Small intestine (tissue), 16 donors: ENCODE results near the gene ARL6IP1. TPM values are rescaled to one million over a fixed set of nuclear protein-coding genes. Genes with fewer than 3 reads are reported as not detected.

Source experiments
- DNase-seq, 2 donors: peaks; one replicate each; pipeline versions ENCODE4 v3.0.0 to v3.0.0-alpha.2; 2013
- FAIRE-seq: peaks from 2 replicates; lab custom pipeline; 2012; peaks lifted over from hg19 to GRCh38; lab: Jason Lieb, UNC
- H3K27ac ChIP-seq, 3 donors: one replicate each; pipeline ENCODE4 v1.5.1; 2013; ENCODE audit warnings: low read length in 2 of 3, mild to moderate bottlenecking in 2 of 3, control low read depth in 1 of 3, inconsistent platforms in 1 of 3, low read depth in 1 of 3, moderate library complexity in 1 of 3
- H3K27me3 ChIP-seq, 3 donors: one replicate each; pipeline ENCODE4 v1.6.1; 2013; ENCODE audit warnings: low read length in 3 of 3, inconsistent platforms in 1 of 3; ENCODE audit not compliant: control insufficient read depth in 3 of 3, insufficient read depth in 3 of 3
- H3K36me3 ChIP-seq, 3 donors: one replicate each; pipeline ENCODE4 v1.6.1; 2013; ENCODE audit warnings: low read length in 3 of 3, inconsistent platforms in 1 of 3, low read depth in 1 of 3, mild to moderate bottlenecking in 1 of 3, moderate library complexity in 1 of 3; ENCODE audit not compliant: control insufficient read depth in 3 of 3, insufficient read depth in 2 of 3
- H3K4me1 ChIP-seq, 3 donors: one replicate each; pipeline ENCODE4 v1.6.1; 2013; ENCODE audit warnings: low read length in 2 of 3, inconsistent platforms in 1 of 3, low read depth in 1 of 3, mild to moderate bottlenecking in 1 of 3, moderate library complexity in 1 of 3; ENCODE audit not compliant: control insufficient read depth in 3 of 3, insufficient read depth in 2 of 3
- H3K4me3 ChIP-seq, 3 donors: one replicate each; pipeline ENCODE4 v1.5.1; 2013; ENCODE audit warnings: low read length in 3 of 3, control low read depth in 1 of 3, inconsistent platforms in 1 of 3, low read depth in 1 of 3, mild to moderate bottlenecking in 1 of 3, moderate library complexity in 1 of 3
- H3K9me3 ChIP-seq, 2 donors: one replicate each; pipeline ENCODE4 v1.6.1; 2013; ENCODE audit warnings: low read depth in 1 of 2, low read length in 1 of 2; ENCODE audit not compliant: control insufficient read depth in 2 of 2, insufficient read depth in 1 of 2
- WGBS, 3 donors: extraction: QIAGEN DNeasy Blood & Tissue Kit; methylation state at CpG; one replicate each; pipeline ENCODE4 v1.1.7; 2013; 5-methylcytosine and 5-hydroxymethylcytosine counted together
- long read RNA-seq, 10 donors: transcript quantifications; one replicate each; lab custom pipeline, GENCODE V29; 2026
- polyA plus RNA-seq, 4 donors: library from polyadenylated mRNA; stranded (reverse) in 3 of 4; unstranded in 1 of 4; fragments of 200-250 nt in 3 of 4; fragments of 120-200 nt in 1 of 4; gene quantifications; one replicate each; pipeline versions ENCODE4 v1.2.1 to v1.2.3, GENCODE V29; 2013
- donor health status: healthy with polysubstance abuse.
- donor health status: control.
- donor health status: control.
- donor health status: Bipolar disorder and iron deficiency.
- donor health status: healthy.

The ARL6IP1 gene
- polyA plus RNA-seq = 100 to 1,000 TPM in 2 of 4 donors, 10 to 100 TPM in 2; 45.7 to 230 (median 135) TPM
- long read RNA-seq, donor 1 = 0 reads
- long read RNA-seq, donor 2, transcript ARL6IP1-201 (6 exons, 2,409 nt) = major isoform, 57 of 68 reads
- long read RNA-seq, donor 2, partial matches to known transcripts = 5 of 68 reads
- long read RNA-seq, donor 2, other reads (novel, unspliced or antisense) = 0 of 68 reads
- long read RNA-seq, donor 3, transcript ARL6IP1-201 (6 exons, 2,409 nt) = major isoform, 123 of 150 reads
- long read RNA-seq, donor 3, partial matches to known transcripts = 19 of 150 reads
- long read RNA-seq, donor 3, other reads (novel, unspliced or antisense) = 0 of 150 reads
- long read RNA-seq, donor 4, partial matches to known transcripts = 0 of 4 reads
- long read RNA-seq, donor 4, other reads (novel, unspliced or antisense) = 0 of 4 reads
- long read RNA-seq, donor 5, transcript ARL6IP1-201 (6 exons, 2,409 nt) = major isoform, 53 of 58 reads
- long read RNA-seq, donor 5, partial matches to known transcripts = 0 of 58 reads
- long read RNA-seq, donor 5, other reads (novel, unspliced or antisense) = 0 of 58 reads
- long read RNA-seq, donor 6, transcript ARL6IP1-206 (2 exons, 806 nt) = minor isoform, 5 of 121 reads
- long read RNA-seq, donor 6, transcript ARL6IP1-201 (6 exons, 2,409 nt) = major isoform, 107 of 121 reads
- long read RNA-seq, donor 6, partial matches to known transcripts = 6 of 121 reads
- long read RNA-seq, donor 6, other reads (novel, unspliced or antisense) = 0 of 121 reads
- long read RNA-seq, donor 7, transcript ARL6IP1-201 (6 exons, 2,409 nt) = major isoform, 72 of 74 reads
- long read RNA-seq, donor 7, partial matches to known transcripts = 0 of 74 reads
- long read RNA-seq, donor 7, other reads (novel, unspliced or antisense) = 0 of 74 reads
- long read RNA-seq, donor 8, transcript ARL6IP1-201 (6 exons, 2,409 nt) = major isoform, 6 of 7 reads
- long read RNA-seq, donor 8, partial matches to known transcripts = 0 of 7 reads
- long read RNA-seq, donor 8, other reads (novel, unspliced or antisense) = 0 of 7 reads
- long read RNA-seq, donor 9, transcript ARL6IP1-201 (6 exons, 2,409 nt) = major isoform, 21 of 22 reads
- long read RNA-seq, donor 9, partial matches to known transcripts = 0 of 22 reads
- long read RNA-seq, donor 9, other reads (novel, unspliced or antisense) = 0 of 22 reads
- long read RNA-seq, donor 10, transcript ARL6IP1-201 (6 exons, 2,409 nt) = major isoform, 142 of 171 reads
- long read RNA-seq, donor 10, partial matches to known transcripts = 13 of 171 reads
- long read RNA-seq, donor 10, other reads (novel, unspliced or antisense) = 8 of 171 reads

DNA sequence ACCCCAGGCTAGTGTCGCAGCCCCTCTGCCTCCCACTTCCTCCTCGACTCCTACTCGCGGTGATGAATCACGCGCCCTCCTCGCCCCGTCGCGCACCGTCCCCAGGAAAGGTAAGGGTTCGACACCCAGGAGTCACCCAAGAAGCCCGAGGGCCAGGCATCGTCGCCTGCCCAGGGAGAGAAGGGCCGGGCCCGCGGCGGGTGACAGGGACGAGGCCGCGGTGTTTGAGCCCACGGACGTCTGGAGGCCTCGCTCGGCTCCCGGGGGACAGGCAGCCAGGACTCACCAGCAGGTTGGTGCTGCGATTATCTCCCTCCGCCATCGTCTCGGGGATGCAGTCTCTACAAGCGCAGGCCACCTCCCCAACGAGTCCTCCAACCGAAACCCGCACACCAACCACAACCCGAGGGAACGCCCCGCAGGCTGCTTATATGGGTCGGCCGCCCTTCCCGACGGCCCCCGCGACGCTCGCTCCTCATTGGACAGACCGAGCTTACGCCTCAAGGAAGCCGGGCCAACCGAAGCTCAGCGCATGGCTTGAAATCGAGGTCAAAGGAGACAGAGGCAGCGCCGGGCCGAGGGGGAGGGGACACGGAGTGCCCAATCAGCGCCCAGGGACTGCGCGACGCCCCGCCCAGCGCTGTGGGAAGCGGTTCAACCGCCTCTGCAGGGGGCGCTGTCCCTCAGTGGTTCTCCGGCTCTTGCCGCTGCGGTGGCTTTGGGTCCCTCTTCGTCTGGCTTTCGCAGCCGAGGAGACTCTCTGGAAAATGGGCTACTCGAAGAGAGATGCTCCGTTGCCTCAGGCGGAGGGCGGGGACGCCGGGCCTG lies at the start of gene ARL6IP1:
Gene ARL6IP1 (minus strand): TSS at position 405 of the 828 bp plus-strand sequence. CDS start 83 bp downstream, at position 322.
- H3K4me3 ChIP-seq = peak within 1 kb of the TSS; percentile 82 to 98 (median 85)
- H3K27ac ChIP-seq = peak within 1 kb of the TSS; percentile 91 to 97 (median 93)
- H3K9me3 ChIP-seq = no peaks in the 10 kb centered on the region
- DNase-seq (peak; percentile 100), FAIRE-seq (peak; percentile 39)
- H3K4me1 ChIP-seq = peaks cover 3 to 10% (median 7%) of the 10 kb centered on the region in 3 donors
- H3K36me3 ChIP-seq = peaks cover 0 to 2% (median 2%) of the 10 kb centered on the region in 3 donors
- WGBS, 3 donors = 0% methylated on average over 67 to 77 of the region's 77 CpGs
- H3K27me3 ChIP-seq = no peaks in the 10 kb centered on the region

GRCh38 chr16:18846416-18846815 lies 45.1 kb upstream of the ARL6IP1 start:
- WGBS, 3 donors = 87 to 95% (median 94%) methylated on average over 1 of the region's 1 CpG
- Histone ChIP-seq H3K4me1 (no peaks in the 10 kb centered on the region), H3K4me3 (no peak overlapping the region), H3K27ac (no peak overlapping the region), H3K9me3 (no peaks in the 10 kb centered on the region), H3K36me3 (peaks cover 26 to 42% (median 41%) of the 10 kb centered on the region in 3 donors), H3K27me3 (no peaks in the 10 kb centered on the region)
- DNase-seq (no peak), FAIRE-seq (no peak)

GRCh38 chr16:18842565-18842964 lies 41.2 kb upstream of the ARL6IP1 start:
- H3K4me3 ChIP-seq = no peak overlapping the region
- WGBS, 3 donors = 94 to 98% (median 97%) methylated on average over 6 of the region's 6 CpGs

DNA sequence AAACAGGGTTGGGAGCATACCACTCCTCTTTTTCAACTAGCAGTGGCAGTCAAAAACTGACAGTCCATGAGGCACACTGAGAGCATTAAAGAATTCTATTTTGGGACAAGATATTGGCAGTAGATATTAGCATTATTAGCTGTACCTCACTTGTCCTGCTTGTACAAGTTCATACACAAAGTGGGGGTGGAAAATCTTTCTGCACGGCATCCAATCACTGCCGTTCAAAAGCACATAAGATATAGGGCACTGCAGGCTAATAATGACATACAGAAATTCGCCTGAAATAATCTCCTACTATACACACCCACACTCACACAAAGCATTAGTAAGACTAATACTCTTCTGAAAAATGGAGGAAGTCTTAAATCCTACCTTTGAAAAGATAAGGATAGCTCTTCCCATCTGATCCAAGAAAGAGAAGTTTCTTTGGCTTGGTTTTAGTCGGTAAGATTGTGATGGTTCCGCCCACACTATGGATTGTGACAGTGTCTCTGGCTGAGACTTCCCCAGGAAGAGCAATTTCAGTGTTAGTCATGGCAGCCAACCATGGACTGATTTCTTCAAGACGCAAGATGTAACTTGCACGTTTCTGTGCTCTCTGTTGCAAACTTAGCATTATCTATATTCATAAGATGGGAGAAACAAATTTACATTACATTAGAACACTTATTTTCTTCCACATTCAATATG lies 40.6 kb upstream of the ARL6IP1 start:
- Histone ChIP-seq H3K27me3 (no peaks in the 10 kb centered on the region), H3K27ac (no peak overlapping the region), H3K9me3 (no peaks in the 10 kb centered on the region), H3K4me1 (no peaks in the 10 kb centered on the region), H3K36me3 (peaks cover 9 to 39% (median 32%) of the 10 kb centered on the region in 3 donors), H3K4me3 (no peak overlapping the region)
- no peak for FAIRE-seq
- DNase-seq = no peak
- WGBS, 3 donors = 90 to 98% (median 92%) methylated on average over 7 of the region's 7 CpGs

More at GRCh38 chr16:18842565-18842964, 41.2 kb upstream of the ARL6IP1 start:
- Histone ChIP-seq H3K27ac (no peak overlapping the region), H3K4me1 (no peaks in the 10 kb centered on the region), H3K27me3 (no peaks in the 10 kb centered on the region), H3K9me3 (no peaks in the 10 kb centered on the region), H3K36me3 (peaks cover 13 to 39% (median 35%) of the 10 kb centered on the region in 3 donors)
- no peak for FAIRE-seq
- DNase-seq = no peak

DNA sequence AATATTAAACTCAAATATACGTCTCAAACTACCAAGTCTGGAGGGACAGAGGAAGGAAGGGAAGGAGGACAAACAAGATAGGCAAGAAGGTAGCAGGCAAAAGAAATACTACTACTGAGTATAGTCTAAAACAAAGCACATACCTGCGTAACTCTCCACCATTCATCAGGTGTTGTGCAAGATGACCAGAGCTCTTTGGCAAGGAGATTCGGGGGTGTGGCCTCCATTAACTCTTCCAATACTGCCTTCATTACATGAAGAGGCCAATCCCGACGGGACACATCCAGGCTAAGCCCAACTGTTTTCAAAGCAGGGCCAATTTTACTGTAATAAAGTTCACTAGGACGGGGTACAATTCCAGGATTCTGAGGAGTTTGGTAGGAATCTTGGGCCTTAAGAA lies 38.2 kb upstream of the ARL6IP1 start:
- WGBS, 3 donors = 80 to 83% (median 82%) methylated on average over 6 of the region's 6 CpGs
- no peaks in the 10 kb centered on the region for H3K4me1 ChIP-seq
- DNase-seq (peak in 1 of 2 donors; percentile 64), FAIRE-seq (no peak)
- no peak overlapping the region for H3K4me3 ChIP-seq
- no peaks in the 10 kb centered on the region for H3K9me3 ChIP-seq
- H3K27me3 ChIP-seq = no peaks in the 10 kb centered on the region
- H3K27ac ChIP-seq = peak overlapping the region in 1 of 3 donors; percentile 60
- H3K36me3 ChIP-seq = peaks cover 14 to 48% (median 37%) of the 10 kb centered on the region in 3 donors

- Histone ChIP-seq H3K36me3 (peaks cover 28 to 48% (median 35%) of the 10 kb centered on the region in 3 donors), H3K27ac (no peak overlapping the region), H3K9me3 (no peaks in the 10 kb centered on the region), H3K27me3 (no peaks in the 10 kb centered on the region), H3K4me3 (no peak overlapping the region), H3K4me1 (no peaks in the 10 kb centered on the region)
- DNase-seq = no peak
- FAIRE-seq = no peak
Measured at GRCh38 chr16:18836702-18837101, 35.4 kb upstream of the ARL6IP1 start.

DNA sequence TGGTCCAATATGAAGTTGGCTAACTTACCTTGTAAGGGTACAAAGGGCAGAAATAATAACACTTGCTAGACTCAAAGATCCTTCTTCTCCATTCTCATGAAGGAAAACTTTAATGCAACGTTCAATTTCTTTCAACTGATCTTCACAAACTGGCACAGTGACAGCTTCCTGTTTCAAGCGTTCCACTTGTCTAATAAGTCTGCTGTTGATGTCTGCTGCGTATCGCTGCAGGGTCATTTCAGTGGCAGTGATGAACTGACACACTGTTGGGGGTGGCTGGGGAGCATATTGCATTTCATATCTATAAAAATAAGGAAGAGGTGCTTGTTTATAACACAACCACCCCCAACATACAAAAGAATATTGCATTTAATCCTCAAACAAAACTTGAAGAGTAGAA lies 33.5 kb upstream of the ARL6IP1 start:
- Histone ChIP-seq H3K4me1 (no peaks in the 10 kb centered on the region), H3K4me3 (no peak overlapping the region), H3K36me3 (peaks cover 32 to 42% (median 37%) of the 10 kb centered on the region in 3 donors), H3K9me3 (no peaks in the 10 kb centered on the region), H3K27me3 (no peaks in the 10 kb centered on the region), H3K27ac (no peak overlapping the region)
- no peak for FAIRE-seq
- DNase-seq = peak in 1 of 2 donors; percentile 19
- WGBS, 3 donors = 68 to 76% (median 69%) methylated on average over 4 of the region's 4 CpGs
